IPS-20b (cell line): Measurements from ENCODE around the gene SCML2.

Experiments
- H3K27ac ChIP-seq: one replicate; pipeline ENCODE4 v1.5.1; 2013; ENCODE audit warnings: low read length
- H3K27me3 ChIP-seq: 2 replicates; pipeline ENCODE4 v1.6.1; 2013; ENCODE audit warnings: mild to moderate bottlenecking, low read length, inconsistent platforms; ENCODE audit not compliant: insufficient read depth
- H3K36me3 ChIP-seq: 2 replicates; pipeline ENCODE4 v1.6.1; 2013; ENCODE audit warnings: low read depth, mild to moderate bottlenecking, inconsistent platforms, low read length, moderate library complexity; ENCODE audit not compliant: insufficient read depth
- H3K4me1 ChIP-seq: 2 replicates; pipeline ENCODE4 v1.6.1; 2013; ENCODE audit warnings: mild to moderate bottlenecking, control low read depth, inconsistent platforms, low read length, moderate library complexity; ENCODE audit not compliant: insufficient read depth
- H3K4me3 ChIP-seq: 2 replicates; pipeline ENCODE4 v1.5.1; 2013; ENCODE audit warnings: mild to moderate bottlenecking, low read length, inconsistent platforms
- H3K9ac ChIP-seq: 2 replicates; pipeline ENCODE4 v1.6.1; 2013; ENCODE audit warnings: low read depth, mild to moderate bottlenecking, inconsistent platforms, low read length, moderate library complexity
- H3K9me3 ChIP-seq: 2 replicates; pipeline ENCODE4 v1.6.1; 2013; ENCODE audit warnings: mild to moderate bottlenecking, low read depth, low read length, inconsistent platforms; ENCODE audit not compliant: insufficient read depth

Gene SCML2

DNA sequence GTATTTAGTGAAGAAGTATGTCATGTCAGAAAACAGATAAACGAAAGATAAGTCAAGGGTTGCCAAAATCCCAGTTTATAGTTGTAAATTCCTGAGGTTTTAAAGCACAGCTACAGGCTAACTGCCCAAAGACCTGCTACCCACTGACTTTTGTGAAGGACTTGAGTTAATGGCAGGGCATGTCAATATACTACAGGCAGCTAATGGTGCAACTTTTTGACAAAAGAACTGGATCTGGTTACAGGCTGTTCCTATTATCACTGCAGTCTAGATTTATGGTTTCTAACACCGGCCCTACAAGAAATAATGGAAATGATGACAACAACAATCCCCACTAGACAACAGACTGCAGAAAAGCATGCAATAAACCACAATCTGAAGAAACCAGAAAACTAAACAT is 6.4 kb downstream of the SCML2 start:
- no peaks in the 10 kb centered on the region for H3K27me3 ChIP-seq

DNA sequence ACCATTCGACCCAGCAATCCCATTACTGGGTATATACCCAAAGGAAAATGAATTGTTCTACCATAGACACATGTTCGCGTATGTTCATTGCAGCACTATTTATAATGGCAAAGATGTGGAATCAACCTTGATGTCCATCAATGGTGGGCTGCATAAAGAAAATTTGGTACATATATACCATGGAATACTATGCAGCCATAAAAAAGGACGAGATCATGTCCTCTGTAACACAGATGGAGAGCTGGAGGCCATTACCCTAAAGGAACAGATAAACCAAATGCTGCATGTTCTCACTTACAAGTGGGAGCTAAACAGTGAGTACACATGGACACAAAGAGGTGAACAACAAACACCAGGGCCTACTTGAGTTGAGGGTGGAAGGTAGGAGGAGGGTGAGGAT is 45.1 kb downstream of the SCML2 start:
- H3K4me1 ChIP-seq: peaks cover 6% of the 10 kb centered on the region; the same call in 1 of the 2 replicates
- H3K4me3 ChIP-seq: no peak overlapping the region
- H3K27ac ChIP-seq: no peak overlapping the region
- H3K9me3 ChIP-seq: no peaks in the 10 kb centered on the region
- H3K27me3 ChIP-seq: no peaks in the 10 kb centered on the region
- peaks cover 4% of the 10 kb centered on the region; the same call in 1 of the 2 replicates for H3K36me3 ChIP-seq
- H3K9ac ChIP-seq: no peak overlapping the region

More for the DNA sequence above, 6.4 kb downstream of the SCML2 start:
- H3K27ac ChIP-seq: no peak overlapping the region
- no peaks in the 10 kb centered on the region for H3K9me3 ChIP-seq
- no peak overlapping the region for H3K4me3 ChIP-seq
- H3K4me1 ChIP-seq: no peaks in the 10 kb centered on the region
- H3K9ac ChIP-seq: no peak overlapping the region
- no peaks in the 10 kb centered on the region for H3K36me3 ChIP-seq

DNA sequence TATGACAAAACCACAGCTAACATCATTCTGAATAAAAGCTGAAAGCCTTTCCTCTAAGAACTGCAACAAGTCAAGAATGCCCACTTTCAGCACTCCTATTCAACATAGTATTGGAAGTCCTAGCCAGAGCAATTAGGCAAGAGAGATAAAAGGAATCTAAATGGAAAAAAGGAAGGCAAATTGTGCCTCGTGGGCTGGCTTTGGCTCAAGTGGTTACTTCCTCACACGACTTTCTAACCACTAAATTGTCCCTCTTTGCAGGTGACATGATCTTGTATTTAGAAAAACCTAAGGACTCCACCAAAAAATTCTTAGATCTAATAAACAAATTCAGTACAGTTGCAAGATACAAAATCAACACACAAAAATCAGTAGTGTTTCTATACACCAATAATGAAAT is 57.2 kb downstream of the SCML2 start:
- Histone ChIP-seq H3K4me1 (no peaks in the 10 kb centered on the region), H3K9ac (no peak overlapping the region), H3K27me3 (no peaks in the 10 kb centered on the region), H3K27ac (no peak overlapping the region), H3K36me3 (no peaks in the 10 kb centered on the region), H3K9me3 (no peaks in the 10 kb centered on the region), H3K4me3 (no peak overlapping the region)

DNA sequence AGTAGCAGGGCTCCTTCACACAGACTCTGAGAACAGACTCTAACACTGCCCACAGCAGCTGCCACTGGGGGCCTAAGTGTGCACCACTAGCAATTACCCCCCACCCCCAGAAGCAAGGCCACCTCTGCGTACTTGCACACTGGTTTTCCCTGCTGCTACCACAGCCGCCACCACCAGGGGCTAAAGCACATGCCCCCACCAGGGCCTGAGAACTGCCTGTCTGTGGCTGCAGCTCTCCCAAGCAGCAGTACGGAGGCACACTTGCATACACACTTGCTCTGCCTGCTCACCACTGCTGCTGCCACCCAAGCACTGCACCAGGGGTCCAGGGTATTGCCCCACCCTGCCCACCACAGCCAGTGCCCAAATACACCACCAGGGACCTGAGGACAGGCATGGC is 59.6 kb downstream of the SCML2 start:
- Histone ChIP-seq H3K27me3 (no peaks in the 10 kb centered on the region), H3K9ac (no peak overlapping the region), H3K36me3 (no peaks in the 10 kb centered on the region), H3K4me3 (no peak overlapping the region), H3K4me1 (peaks cover 5% of the 10 kb centered on the region; the same call in 1 of the 2 replicates), H3K9me3 (no peaks in the 10 kb centered on the region), H3K27ac (no peak overlapping the region)

DNA sequence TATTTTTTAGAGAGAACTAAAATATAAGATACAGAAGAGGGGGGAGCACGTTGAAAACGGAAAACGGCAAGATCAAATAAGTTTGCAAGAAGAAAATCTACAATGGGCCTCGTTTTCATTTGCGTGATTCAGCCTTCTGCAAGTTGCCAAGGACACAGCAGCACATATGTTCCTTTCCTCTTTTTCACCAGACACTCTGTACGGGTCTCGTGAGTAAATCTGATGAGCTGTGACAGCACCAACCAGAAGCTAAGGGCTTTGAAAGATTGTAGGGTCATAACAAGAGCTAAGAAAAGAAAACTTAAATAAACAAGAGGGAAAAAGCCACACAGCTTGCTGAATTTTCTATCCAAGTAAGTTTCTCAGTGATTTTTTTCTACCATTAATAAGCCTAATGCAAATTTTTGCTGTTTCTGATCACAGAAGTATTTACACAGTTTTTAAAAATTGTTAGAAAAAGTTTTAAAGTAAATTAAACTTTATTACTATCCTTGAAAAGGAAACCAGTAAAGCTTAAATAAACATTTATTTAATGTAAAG is 63.4 kb downstream of the SCML2 start:
- Histone ChIP-seq H3K27ac (no peak overlapping the region), H3K36me3 (no peaks in the 10 kb centered on the region), H3K4me1 (peaks cover 33% of the 10 kb centered on the region), H3K27me3 (no peaks in the 10 kb centered on the region), H3K9me3 (no peaks in the 10 kb centered on the region), H3K9ac (no peak overlapping the region), H3K4me3 (no peak overlapping the region)

DNA sequence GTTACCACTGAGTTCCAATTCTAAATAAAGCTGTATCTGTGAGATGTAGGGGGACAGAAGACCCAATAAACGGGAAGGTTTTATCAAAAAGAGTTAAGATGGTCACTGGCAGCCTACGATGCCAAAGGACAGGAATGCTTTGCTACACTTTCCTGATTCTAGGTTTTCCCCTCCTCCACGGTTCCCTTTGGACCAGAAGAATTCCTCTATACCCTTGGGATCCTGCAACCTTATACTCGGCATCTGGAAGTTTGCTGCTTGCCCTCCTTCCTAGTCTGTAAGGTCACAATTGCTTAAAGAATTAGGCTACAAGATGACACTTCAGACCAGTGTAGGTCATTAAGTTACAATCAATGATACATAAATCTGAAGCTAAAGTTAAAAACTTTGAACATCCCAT is 64.3 kb downstream of the SCML2 start:
- H3K27ac ChIP-seq: no peak overlapping the region
- peaks cover 33% of the 10 kb centered on the region for H3K4me1 ChIP-seq
- H3K36me3 ChIP-seq: no peaks in the 10 kb centered on the region
- no peak overlapping the region for H3K9ac ChIP-seq
- H3K9me3 ChIP-seq: no peaks in the 10 kb centered on the region
- no peak overlapping the region for H3K4me3 ChIP-seq
- H3K27me3 ChIP-seq: no peaks in the 10 kb centered on the region

DNA sequence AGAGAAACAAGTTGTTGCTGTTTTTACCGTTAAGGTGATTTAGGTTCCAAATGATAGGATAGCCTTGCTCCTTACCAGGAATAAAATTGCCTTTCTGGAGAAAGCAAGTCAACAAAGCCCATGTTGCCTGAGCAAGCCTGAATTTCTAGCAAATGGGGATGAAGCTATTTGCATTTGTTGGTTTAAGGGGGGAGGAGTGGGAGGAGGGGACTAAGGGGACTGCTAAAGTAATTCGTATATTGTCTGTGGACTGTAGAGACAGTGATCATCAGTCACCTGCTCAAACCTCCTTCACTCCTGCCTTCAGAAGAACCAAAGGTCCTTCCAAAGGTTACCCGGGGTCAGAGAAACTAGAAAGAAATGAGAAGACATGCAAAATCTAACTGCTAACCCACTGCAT is 65.8 kb downstream of the SCML2 start:
- H3K9ac ChIP-seq: peak overlapping the region; percentile 20; the same call in 1 of the 2 replicates
- H3K4me1 ChIP-seq: peaks cover 33% of the 10 kb centered on the region
- H3K27ac ChIP-seq: no peak overlapping the region
- no peaks in the 10 kb centered on the region for H3K9me3 ChIP-seq
- peak overlapping the region; percentile 51 for H3K4me3 ChIP-seq
- no peaks in the 10 kb centered on the region for H3K27me3 ChIP-seq
- H3K36me3 ChIP-seq: no peaks in the 10 kb centered on the region

DNA sequence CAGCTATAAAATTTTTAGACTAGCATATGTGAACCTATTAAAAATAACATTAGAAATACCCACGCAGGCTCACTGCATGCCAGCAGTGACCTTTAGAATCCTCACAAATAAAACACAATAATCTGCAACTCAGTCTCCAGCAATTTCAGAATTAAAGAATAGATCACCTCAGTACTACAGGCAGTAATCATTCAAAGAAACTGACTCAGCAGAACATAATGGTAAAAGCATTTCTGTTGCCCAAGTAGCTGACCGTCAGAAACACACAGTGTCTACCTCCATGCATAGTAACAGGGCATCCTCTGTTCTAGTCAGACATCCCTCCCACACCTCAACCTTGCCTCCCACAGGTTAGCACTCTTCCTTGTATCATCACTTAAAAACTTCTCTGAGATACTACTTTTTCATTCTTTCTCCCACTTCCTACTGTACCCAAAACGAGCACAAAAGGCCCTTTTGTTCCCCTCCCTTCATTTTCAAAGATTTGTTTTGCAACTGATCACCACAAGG is 68.1 kb downstream of the SCML2 start:
- Histone ChIP-seq H3K36me3 (no peaks in the 10 kb centered on the region), H3K27ac (no peak overlapping the region), H3K27me3 (no peaks in the 10 kb centered on the region), H3K4me1 (peaks cover 33% of the 10 kb centered on the region), H3K4me3 (peak overlapping the region; percentile 26; the same call in 1 of the 2 replicates), H3K9ac (no peak overlapping the region; the same call in 1 of the 2 replicates), H3K9me3 (no peaks in the 10 kb centered on the region)

DNA sequence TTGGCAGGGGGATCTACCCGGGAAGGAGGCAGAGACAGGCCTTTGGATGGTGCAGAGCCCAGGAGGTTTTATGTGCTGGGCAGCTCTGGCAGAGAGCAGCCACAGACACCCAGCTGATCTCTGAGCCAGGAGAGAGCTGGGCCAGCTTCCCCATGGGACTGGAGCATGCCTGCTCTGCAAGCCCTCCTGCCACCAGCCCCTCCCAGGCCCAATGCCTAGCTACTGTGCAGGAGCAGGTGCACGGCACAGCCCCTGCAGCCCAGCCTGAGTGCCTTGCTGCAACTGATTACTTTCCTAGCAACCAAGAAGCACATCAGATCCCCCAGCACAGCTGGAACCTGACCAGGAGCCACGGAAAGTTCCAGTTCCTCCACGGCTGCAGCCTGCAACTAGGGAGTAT is 76.0 kb downstream of the SCML2 start:
- H3K4me1 ChIP-seq: no peaks in the 10 kb centered on the region
- no peak overlapping the region for H3K4me3 ChIP-seq
- H3K9ac ChIP-seq: no peak overlapping the region
- H3K9me3 ChIP-seq: no peaks in the 10 kb centered on the region
- no peaks in the 10 kb centered on the region for H3K27me3 ChIP-seq
- no peaks in the 10 kb centered on the region for H3K36me3 ChIP-seq
- no peak overlapping the region for H3K27ac ChIP-seq

DNA sequence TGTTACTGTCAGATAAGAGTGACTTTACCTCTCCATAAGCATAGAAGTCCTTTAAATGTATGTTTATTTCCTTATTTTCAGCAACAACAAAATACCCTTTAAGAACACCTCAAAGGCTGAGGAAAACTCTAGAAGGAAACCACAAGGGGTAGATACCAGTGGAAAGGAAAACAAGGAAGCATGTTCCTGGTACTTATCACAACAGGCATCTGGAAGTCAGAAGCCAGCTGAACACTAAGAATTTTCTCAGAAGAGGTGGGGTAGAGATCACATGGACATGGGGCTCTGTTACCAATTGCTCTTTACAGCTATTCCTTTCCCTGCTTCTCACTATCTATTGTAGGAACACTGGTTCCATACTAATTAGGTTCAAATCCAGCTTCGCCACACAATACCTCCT is 82.3 kb downstream of the SCML2 start:
- Histone ChIP-seq H3K9me3 (no peaks in the 10 kb centered on the region), H3K27ac (no peak overlapping the region), H3K27me3 (no peaks in the 10 kb centered on the region), H3K4me3 (no peak overlapping the region), H3K9ac (no peak overlapping the region), H3K4me1 (no peaks in the 10 kb centered on the region), H3K36me3 (no peaks in the 10 kb centered on the region)

DNA sequence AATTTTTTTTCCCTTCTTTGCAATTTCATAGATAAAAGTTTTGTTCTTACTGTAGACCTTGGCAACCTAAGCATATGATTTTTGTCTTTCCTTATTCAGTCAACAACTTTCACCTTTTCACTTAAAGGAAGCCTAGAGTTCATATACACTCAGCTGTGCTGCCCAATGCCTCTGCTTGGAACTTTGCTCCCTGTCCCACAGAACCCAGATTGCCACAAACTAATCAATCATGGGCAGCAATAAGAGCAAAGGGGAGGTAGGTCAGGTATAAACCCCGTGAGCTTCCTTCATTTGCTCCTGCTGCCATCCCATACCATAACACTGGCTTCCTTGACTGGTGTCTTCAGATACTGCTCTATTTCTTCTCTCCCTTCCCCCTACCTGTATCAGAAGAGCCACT is 82.8 kb downstream of the SCML2 start:
- Histone ChIP-seq H3K36me3 (no peaks in the 10 kb centered on the region), H3K9me3 (no peaks in the 10 kb centered on the region), H3K27me3 (no peaks in the 10 kb centered on the region), H3K9ac (no peak overlapping the region), H3K4me1 (no peaks in the 10 kb centered on the region), H3K4me3 (no peak overlapping the region), H3K27ac (no peak overlapping the region)

DNA sequence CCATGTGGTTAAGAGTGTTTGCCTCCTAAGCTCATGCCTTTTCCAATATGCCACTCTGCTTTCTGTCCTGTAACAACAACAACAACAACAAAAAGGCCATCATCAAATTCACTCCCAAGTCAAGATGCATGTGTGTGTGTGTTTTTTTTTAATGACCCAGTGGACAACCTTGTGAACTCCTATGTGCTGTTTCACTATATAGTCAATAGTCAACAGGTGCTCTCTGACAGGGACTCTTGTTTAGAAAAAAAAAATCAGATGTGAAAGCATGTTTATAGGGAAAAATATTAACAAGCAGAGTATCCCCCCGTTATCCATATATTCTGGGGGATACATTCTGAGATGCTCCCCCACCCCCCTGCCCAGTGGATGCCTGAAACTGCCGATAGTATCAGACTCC is 83.2 kb downstream of the SCML2 start:
- Histone ChIP-seq H3K27me3 (no peaks in the 10 kb centered on the region), H3K9ac (no peak overlapping the region), H3K36me3 (no peaks in the 10 kb centered on the region), H3K4me3 (no peak overlapping the region), H3K9me3 (no peaks in the 10 kb centered on the region), H3K4me1 (no peaks in the 10 kb centered on the region), H3K27ac (no peak overlapping the region)
